ENCODE measurements around the gene CHP1.

- no peak for TF ChIP-seq CTCF (IDR thresholded peaks at IDR 0.05)
- TF ChIP-seq, protein P1, sequence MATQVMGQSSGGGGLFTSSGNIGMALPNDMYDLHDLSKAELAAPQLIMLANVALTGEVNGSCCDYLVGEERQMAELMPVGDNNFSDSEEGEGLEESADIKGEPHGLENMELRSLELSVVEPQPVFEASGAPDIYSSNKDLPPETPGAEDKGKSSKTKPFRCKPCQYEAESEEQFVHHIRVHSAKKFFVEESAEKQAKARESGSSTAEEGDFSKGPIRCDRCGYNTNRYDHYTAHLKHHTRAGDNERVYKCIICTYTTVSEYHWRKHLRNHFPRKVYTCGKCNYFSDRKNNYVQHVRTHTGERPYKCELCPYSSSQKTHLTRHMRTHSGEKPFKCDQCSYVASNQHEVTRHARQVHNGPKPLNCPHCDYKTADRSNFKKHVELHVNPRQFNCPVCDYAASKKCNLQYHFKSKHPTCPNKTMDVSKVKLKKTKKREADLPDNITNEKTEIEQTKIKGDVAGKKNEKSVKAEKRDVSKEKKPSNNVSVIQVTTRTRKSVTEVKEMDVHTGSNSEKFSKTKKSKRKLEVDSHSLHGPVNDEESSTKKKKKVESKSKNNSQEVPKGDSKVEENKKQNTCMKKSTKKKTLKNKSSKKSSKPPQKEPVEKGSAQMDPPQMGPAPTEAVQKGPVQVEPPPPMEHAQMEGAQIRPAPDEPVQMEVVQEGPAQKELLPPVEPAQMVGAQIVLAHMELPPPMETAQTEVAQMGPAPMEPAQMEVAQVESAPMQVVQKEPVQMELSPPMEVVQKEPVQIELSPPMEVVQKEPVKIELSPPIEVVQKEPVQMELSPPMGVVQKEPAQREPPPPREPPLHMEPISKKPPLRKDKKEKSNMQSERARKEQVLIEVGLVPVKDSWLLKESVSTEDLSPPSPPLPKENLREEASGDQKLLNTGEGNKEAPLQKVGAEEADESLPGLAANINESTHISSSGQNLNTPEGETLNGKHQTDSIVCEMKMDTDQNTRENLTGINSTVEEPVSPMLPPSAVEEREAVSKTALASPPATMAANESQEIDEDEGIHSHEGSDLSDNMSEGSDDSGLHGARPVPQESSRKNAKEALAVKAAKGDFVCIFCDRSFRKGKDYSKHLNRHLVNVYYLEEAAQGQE (IDR thresholded peaks at IDR 0.05; ENCODE audit: low read depth, low read length): no peak
- no peak for TF ChIP-seq RFX5 (IDR thresholded peaks at IDR 0.05; ENCODE audit: low read length)
- TF ChIP-seq EP300 (IDR thresholded peaks at IDR 0.05; ENCODE audit: borderline replicate concordance in 1 of 2, low read depth in 1 of 2, low read length in 1 of 2): no peak
- TF ChIP-seq JUND (IDR thresholded peaks at IDR 0.05): no peak
- TF ChIP-seq GABPA (IDR thresholded peaks at IDR 0.05; ENCODE audit: low read depth): no peak
Observed at GRCh38 chr15:41256103-41256502, 25.0 kb downstream of the CHP1 start.

All from SK-N-SH (cell line).